ENCODE measurements around the gene DNAI7.

Gene DNAI7

GRCh38 chr12:25100194-25101091, 94.5 kb downstream of the DNAI7 start:
- Mint-ChIP-seq H3K27ac (peak overlapping the region; percentile 68), H3K9me3 (ENCODE audit: low read depth) (no peaks in the 10 kb centered on the region), H3K36me3 (peaks cover 14% of the 10 kb centered on the region), H3K27me3 (no peaks in the 10 kb centered on the region), H3K4me1 (ENCODE audit: low read depth) (peaks cover 2% of the 10 kb centered on the region), H3K4me3 (no peak overlapping the region)

GRCh38 chr12:25099010-25099409, 96.0 kb downstream of the DNAI7 start:
- no peak overlapping the region for H3K27ac Mint-ChIP-seq
- no peak overlapping the region for H3K4me3 Mint-ChIP-seq
- H3K9me3 Mint-ChIP-seq (ENCODE audit: low read depth): no peaks in the 10 kb centered on the region
- H3K27me3 Mint-ChIP-seq: no peaks in the 10 kb centered on the region
- peaks cover 2% of the 10 kb centered on the region for H3K4me1 Mint-ChIP-seq (ENCODE audit: low read depth)
- peaks cover 19% of the 10 kb centered on the region for H3K36me3 Mint-ChIP-seq

GRCh38 chr12:25089738-25090137, 105.2 kb downstream of the DNAI7 start:
- peak overlapping the region; percentile 55 for H3K27ac Mint-ChIP-seq
- no peaks in the 10 kb centered on the region for H3K9me3 Mint-ChIP-seq (ENCODE audit: low read depth)
- no peak overlapping the region for H3K4me3 Mint-ChIP-seq
- no peaks in the 10 kb centered on the region for H3K27me3 Mint-ChIP-seq
- peaks cover 19% of the 10 kb centered on the region for H3K4me1 Mint-ChIP-seq (ENCODE audit: low read depth)
- peaks cover 34% of the 10 kb centered on the region for H3K36me3 Mint-ChIP-seq

GRCh38 chr12:25087596-25087995, 107.4 kb downstream of the DNAI7 start:
- Mint-ChIP-seq H3K4me1 (ENCODE audit: low read depth) (peaks cover 19% of the 10 kb centered on the region), H3K27me3 (no peaks in the 10 kb centered on the region), H3K36me3 (peaks cover 25% of the 10 kb centered on the region), H3K9me3 (ENCODE audit: low read depth) (no peaks in the 10 kb centered on the region), H3K4me3 (no peak overlapping the region), H3K27ac (peak overlapping the region; percentile 72)

- peaks cover 9% of the 10 kb centered on the region for H3K4me1 Mint-ChIP-seq (ENCODE audit: low read depth)
- no peaks in the 10 kb centered on the region for H3K9me3 Mint-ChIP-seq (ENCODE audit: low read depth)
- H3K4me3 Mint-ChIP-seq: no peak overlapping the region
- H3K27ac Mint-ChIP-seq: no peak overlapping the region
- H3K36me3 Mint-ChIP-seq: peaks cover 20% of the 10 kb centered on the region
- no peaks in the 10 kb centered on the region for H3K27me3 Mint-ChIP-seq
These were observed 110.1 kb downstream of the DNAI7 start for GRCh38 chr12:25084816-25085215.

- H3K27ac Mint-ChIP-seq: no peak overlapping the region
- no peaks in the 10 kb centered on the region for H3K9me3 Mint-ChIP-seq (ENCODE audit: low read depth)
- peaks cover 2% of the 10 kb centered on the region for H3K4me1 Mint-ChIP-seq (ENCODE audit: low read depth)
- no peak overlapping the region for H3K4me3 Mint-ChIP-seq
- peaks cover 23% of the 10 kb centered on the region for H3K36me3 Mint-ChIP-seq
- H3K27me3 Mint-ChIP-seq: no peaks in the 10 kb centered on the region
These were observed 111.7 kb downstream of the DNAI7 start for GRCh38 chr12:25083211-25083610.

- H3K36me3 Mint-ChIP-seq: peaks cover 23% of the 10 kb centered on the region
These were observed 112.3 kb downstream of the DNAI7 start for GRCh38 chr12:25082628-25083027.

GRCh38 chr12:25079393-25079792, 115.6 kb downstream of the DNAI7 start:
- Mint-ChIP-seq H3K27me3 (no peaks in the 10 kb centered on the region), H3K4me1 (ENCODE audit: low read depth) (no peaks in the 10 kb centered on the region), H3K36me3 (peaks cover 19% of the 10 kb centered on the region), H3K4me3 (no peak overlapping the region), H3K9me3 (ENCODE audit: low read depth) (no peaks in the 10 kb centered on the region), H3K27ac (no peak overlapping the region)

More at GRCh38 chr12:25082628-25083027, 112.3 kb downstream of the DNAI7 start:
- Mint-ChIP-seq H3K4me3 (no peak overlapping the region), H3K27ac (no peak overlapping the region), H3K27me3 (no peaks in the 10 kb centered on the region), H3K9me3 (ENCODE audit: low read depth) (no peaks in the 10 kb centered on the region), H3K4me1 (ENCODE audit: low read depth) (no peaks in the 10 kb centered on the region)

GRCh38 chr12:25074954-25075353, 120.0 kb downstream of the DNAI7 start:
- no peaks in the 10 kb centered on the region for H3K27me3 Mint-ChIP-seq
- H3K9me3 Mint-ChIP-seq (ENCODE audit: low read depth): no peaks in the 10 kb centered on the region
- H3K36me3 Mint-ChIP-seq: peaks cover 29% of the 10 kb centered on the region
- H3K4me1 Mint-ChIP-seq (ENCODE audit: low read depth): peaks cover 2% of the 10 kb centered on the region
- H3K4me3 Mint-ChIP-seq: no peak overlapping the region
- no peak overlapping the region for H3K27ac Mint-ChIP-seq

GRCh38 chr12:25074113-25074512, 120.8 kb downstream of the DNAI7 start:
- no peaks in the 10 kb centered on the region for H3K27me3 Mint-ChIP-seq
- peaks cover 3% of the 10 kb centered on the region for H3K4me1 Mint-ChIP-seq (ENCODE audit: low read depth)
- no peaks in the 10 kb centered on the region for H3K9me3 Mint-ChIP-seq (ENCODE audit: low read depth)
- no peak overlapping the region for H3K27ac Mint-ChIP-seq
- no peak overlapping the region for H3K4me3 Mint-ChIP-seq
- H3K36me3 Mint-ChIP-seq: peaks cover 30% of the 10 kb centered on the region

- Mint-ChIP-seq H3K4me3 (no peak overlapping the region), H3K36me3 (peaks cover 30% of the 10 kb centered on the region), H3K27ac (no peak overlapping the region), H3K4me1 (ENCODE audit: low read depth) (peaks cover 6% of the 10 kb centered on the region), H3K27me3 (no peaks in the 10 kb centered on the region), H3K9me3 (ENCODE audit: low read depth) (no peaks in the 10 kb centered on the region)
These were observed 121.9 kb downstream of the DNAI7 start for GRCh38 chr12:25072906-25073650.

- Mint-ChIP-seq H3K36me3 (peaks cover 35% of the 10 kb centered on the region), H3K27ac (no peak overlapping the region), H3K9me3 (ENCODE audit: low read depth) (no peaks in the 10 kb centered on the region), H3K27me3 (no peaks in the 10 kb centered on the region), H3K4me3 (no peak overlapping the region), H3K4me1 (ENCODE audit: low read depth) (peaks cover 9% of the 10 kb centered on the region)
These were observed 123.6 kb downstream of the DNAI7 start for GRCh38 chr12:25071366-25071765.

- Mint-ChIP-seq H3K27ac (no peak overlapping the region), H3K4me1 (ENCODE audit: low read depth) (peaks cover 11% of the 10 kb centered on the region), H3K4me3 (no peak overlapping the region), H3K27me3 (no peaks in the 10 kb centered on the region), H3K36me3 (peaks cover 35% of the 10 kb centered on the region), H3K9me3 (ENCODE audit: low read depth) (no peaks in the 10 kb centered on the region)
These were observed 125.7 kb downstream of the DNAI7 start for GRCh38 chr12:25069224-25069623.

- Mint-ChIP-seq H3K4me3 (no peak overlapping the region), H3K9me3 (ENCODE audit: low read depth) (no peaks in the 10 kb centered on the region), H3K36me3 (peaks cover 35% of the 10 kb centered on the region), H3K27ac (no peak overlapping the region), H3K4me1 (ENCODE audit: low read depth) (peaks cover 27% of the 10 kb centered on the region), H3K27me3 (no peaks in the 10 kb centered on the region)
These were observed 129.9 kb downstream of the DNAI7 start for GRCh38 chr12:25065035-25065434.

GRCh38 chr12:25063873-25064628, 130.9 kb downstream of the DNAI7 start:
- Mint-ChIP-seq H3K27me3 (no peaks in the 10 kb centered on the region), H3K4me3 (no peak overlapping the region), H3K9me3 (ENCODE audit: low read depth) (no peaks in the 10 kb centered on the region), H3K27ac (peak overlapping the region; percentile 4), H3K36me3 (peaks cover 30% of the 10 kb centered on the region), H3K4me1 (ENCODE audit: low read depth) (peaks cover 29% of the 10 kb centered on the region)

Measured in activated naive CD8-positive, alpha-beta T cell (primary cell).